Measurements from ENCODE around the gene SERPINA12. TPM values are rescaled to one million over a fixed set of nuclear protein-coding genes. Genes with fewer than 3 reads are reported as not detected.

The SERPINA12 gene
- total and polyA plus RNA-seq, 10 of the 15 experiments (the other 5 are each of a cell fraction or from before 2014, with no cell fraction given): not detected

GRCh38 chr14:94451826-94452225, 57.4 kb downstream of the SERPINA12 start:
- no peak overlapping the region for H3K9ac ChIP-seq (ENCODE audit: control insufficient read depth, insufficient read depth, low read length)
- 0% methylated on average over 3 of the region's 3 CpGs for WGBS (ENCODE audit: insufficient coverage, insufficient replicate concordance, low lambda C conversion rate, missing lambda C conversion rate)
- no peaks in the 10 kb centered on the region for H3K4me1 ChIP-seq (ENCODE audit: control insufficient read depth, insufficient read depth, low read length)
- peaks cover 0 to 1% of the 10 kb centered on the region in 2 experiments; a peak in 1 of 4 replicates for H3K27me3 ChIP-seq (replicated peaks in 1 of 2; ENCODE audit: control insufficient read depth in 2 of 2, insufficient read depth in 2 of 2, low read length in 1 of 2)
- H3K36me3 ChIP-seq (ENCODE audit: control insufficient read depth in 2 of 2, insufficient read depth in 2 of 2, low read length in 1 of 2): no peaks in the 10 kb centered on the region
- in situ Hi-C loops (cut with MboI) (no loop called here), intact Hi-C loops (cut with micrococcal nuclease; ENCODE audit: unreplicated experiment) (no loop called here)
- POLR2A ChIA-PET: no interaction called here
- H3K79me2 ChIP-seq (ENCODE audit: control insufficient read depth, insufficient read depth, low read length): no peaks in the 10 kb centered on the region
- ATAC-seq: no peak
- FAIRE-seq: no peak
- no peak overlapping the region for H3K4me2 ChIP-seq (ENCODE audit: control insufficient read depth, insufficient read depth)
- RAD21 ChIA-PET (ENCODE audit: unreplicated experiment): no interaction called here
- DNase-seq (ENCODE audit: low read depth, low spot score): no peak
- H2AFZ ChIP-seq (ENCODE audit: control insufficient read depth, low read depth, low read length): no peak overlapping the region
- H3K9me3 ChIP-seq (replicated peaks; ENCODE audit: control insufficient read depth, insufficient read depth, low read length): no peaks in the 10 kb centered on the region; the same call in 2 of the 3 replicates
- BruUV-seq (replicated peaks): no TSS peak
- CTCF ChIA-PET: no interaction called here
- no peak for TF ChIP-seq HCFC1 (IDR thresholded peaks at IDR 0.05; ENCODE audit: low read length)
- TF ChIP-seq SIN3A (IDR thresholded peaks at IDR 0.05; ENCODE audit: low read depth, low read length): no peak
- no peak for TF ChIP-seq POLR2A (IDR thresholded peaks at IDR 0.05; ENCODE audit: low read depth, low read length)
- no peak for TF ChIP-seq TARDBP (IDR thresholded peaks at IDR 0.05; ENCODE audit: borderline replicate concordance)
- TF ChIP-seq, protein P1, sequence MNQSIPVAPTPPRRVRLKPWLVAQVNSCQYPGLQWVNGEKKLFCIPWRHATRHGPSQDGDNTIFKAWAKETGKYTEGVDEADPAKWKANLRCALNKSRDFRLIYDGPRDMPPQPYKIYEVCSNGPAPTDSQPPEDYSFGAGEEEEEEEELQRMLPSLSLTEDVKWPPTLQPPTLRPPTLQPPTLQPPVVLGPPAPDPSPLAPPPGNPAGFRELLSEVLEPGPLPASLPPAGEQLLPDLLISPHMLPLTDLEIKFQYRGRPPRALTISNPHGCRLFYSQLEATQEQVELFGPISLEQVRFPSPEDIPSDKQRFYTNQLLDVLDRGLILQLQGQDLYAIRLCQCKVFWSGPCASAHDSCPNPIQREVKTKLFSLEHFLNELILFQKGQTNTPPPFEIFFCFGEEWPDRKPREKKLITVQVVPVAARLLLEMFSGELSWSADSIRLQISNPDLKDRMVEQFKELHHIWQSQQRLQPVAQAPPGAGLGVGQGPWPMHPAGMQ (IDR thresholded peaks at IDR 0.05; ENCODE audit: borderline replicate concordance): no peak
- no peak for TF ChIP-seq RBBP5 (conservative IDR thresholded peaks at IDR 0.05)
- no peak for TF ChIP-seq E2F8 (IDR thresholded peaks at IDR 0.05; ENCODE audit: low read depth, partially characterized antibody)
- no peak for TF ChIP-seq EZH2 (IDR thresholded peaks at IDR 0.05; ENCODE audit: borderline replicate concordance, control insufficient read depth, low read depth, low read length)
- no peak for TF ChIP-seq POLR2AphosphoS2 (IDR thresholded peaks at IDR 0.05; ENCODE audit: low read depth, low read length)
- TF ChIP-seq FOXM1 (IDR thresholded peaks at IDR 0.05; ENCODE audit: low read depth, low read length): no peak
- no peaks in the 10 kb centered on the region for H4K20me1 ChIP-seq (ENCODE audit: control insufficient read depth, insufficient read depth)
- SMC1A ChIA-PET (ENCODE audit: uncharacterized antibody, unreplicated experiment): no interaction called here
- H3K27ac ChIP-seq (ENCODE audit: control insufficient read depth, insufficient read depth): no peak overlapping the region
- no peak overlapping the region for H3K4me3 ChIP-seq

All from GM12878 (cell line).